GM19324 (cell line): ENCODE results near the gene LRRC61.
A peak's percentile ranks its signal among the peaks of the same experiment; 100 is the strongest.

ENCODE experiments used
- ATAC-seq: cut with Tn5 transposase; IDR thresholded peaks from one replicate; pipeline ENCODE4 v1.9.1; 2021; ENCODE audit warnings: mild to moderate bottlenecking, moderate library complexity; ENCODE audit not compliant: unreplicated experiment, low FRiP score

Gene LRRC61

DNA sequence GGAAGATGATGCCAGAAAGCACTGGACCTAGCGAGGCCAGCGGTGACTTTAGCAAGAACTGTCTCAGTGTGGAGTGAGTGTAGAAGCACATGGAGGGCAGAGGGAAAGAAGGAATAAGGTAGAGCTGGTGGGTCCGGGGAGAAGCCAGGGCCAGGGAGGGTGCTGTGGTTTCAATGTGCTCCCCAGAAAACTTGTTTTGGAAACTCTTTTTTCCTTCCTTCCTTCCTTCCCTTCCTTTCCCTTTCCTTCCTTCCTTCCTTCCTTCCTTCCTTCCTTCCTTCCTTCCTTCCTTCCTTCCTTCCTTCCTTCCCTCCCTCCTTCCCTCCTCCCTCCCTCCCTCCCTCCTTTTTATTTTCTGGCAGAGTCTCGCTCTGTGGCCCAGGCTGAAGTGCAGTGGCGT, 23.8 kb downstream of the LRRC61 start:
- ATAC-seq: no peak

DNA sequence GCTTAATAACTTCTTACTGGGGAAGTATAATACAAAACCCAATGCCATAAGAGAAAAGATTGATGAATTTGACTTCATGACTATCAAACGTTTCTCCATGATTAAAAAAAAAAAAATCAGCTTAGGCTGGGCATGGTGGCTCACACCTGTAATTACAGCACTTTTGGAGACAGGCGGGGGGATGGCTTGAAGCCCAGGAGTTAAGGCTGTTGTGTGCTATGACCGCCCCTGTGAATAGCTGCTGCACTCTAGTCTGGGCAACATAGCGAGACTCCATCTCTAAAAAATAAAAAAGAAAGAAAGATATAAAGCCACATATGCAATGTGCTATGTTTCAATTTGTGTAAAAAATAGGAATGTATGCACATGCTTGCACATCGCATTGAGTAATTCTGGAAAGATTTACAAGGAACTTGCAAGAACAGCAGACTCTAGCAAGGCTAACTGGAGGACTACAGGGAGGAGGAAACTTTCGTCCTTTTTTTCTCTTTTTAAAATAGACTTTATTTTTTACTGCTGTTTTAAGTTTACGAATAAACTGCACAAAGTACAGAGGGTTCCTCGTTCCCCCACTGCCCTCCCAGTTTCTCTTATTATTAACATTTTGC, 28.5 kb downstream of the LRRC61 start:
- ATAC-seq: no peak

DNA sequence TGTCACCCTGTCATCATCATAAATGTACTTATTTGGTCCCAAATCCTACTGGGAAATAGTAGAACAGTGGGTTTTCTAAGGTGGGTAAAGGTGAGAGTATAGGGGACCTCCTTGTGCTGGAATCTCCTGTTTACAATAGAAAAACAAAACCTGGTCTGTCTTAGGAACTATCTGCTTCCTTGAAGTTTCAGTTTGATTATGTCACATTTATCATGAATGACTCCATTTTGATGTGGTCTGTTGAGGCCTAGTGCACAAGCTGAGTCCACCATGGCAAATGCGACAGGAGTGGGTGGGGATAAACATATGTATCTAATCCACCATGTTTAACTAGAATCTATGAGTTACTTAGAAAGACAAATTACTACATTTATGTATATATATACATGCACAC, 32.5 kb downstream of the LRRC61 start:
- ATAC-seq: no peak

GRCh38 chr7:150356265-150356897, 33.2 kb downstream of the LRRC61 start:
- no peak for ATAC-seq

DNA sequence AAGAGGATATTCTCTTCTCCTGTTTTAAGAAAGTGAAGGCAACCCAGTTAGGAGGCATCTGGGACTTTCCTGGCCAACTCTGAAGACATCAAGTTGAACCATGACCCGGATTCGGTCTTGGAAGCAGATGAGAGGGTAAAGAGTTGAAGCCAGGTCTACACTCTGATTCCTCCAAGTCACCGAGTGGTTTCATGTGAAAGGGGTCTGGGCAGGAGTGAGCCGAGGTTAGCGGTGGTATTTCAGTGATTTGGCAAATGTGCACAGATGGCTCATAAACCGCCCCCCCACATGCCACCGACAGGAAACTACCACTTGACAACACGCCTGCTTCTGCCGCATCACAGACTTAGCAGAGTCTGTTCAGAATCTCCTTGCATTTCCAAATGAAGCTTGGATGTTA, 34.1 kb downstream of the LRRC61 start:
- ATAC-seq: no peak

GRCh38 chr7:150357771-150358427, 34.7 kb downstream of the LRRC61 start:
- no peak for ATAC-seq

- no peak for ATAC-seq
Measured at GRCh38 chr7:150358433-150358832, 35.3 kb downstream of the LRRC61 start.

DNA sequence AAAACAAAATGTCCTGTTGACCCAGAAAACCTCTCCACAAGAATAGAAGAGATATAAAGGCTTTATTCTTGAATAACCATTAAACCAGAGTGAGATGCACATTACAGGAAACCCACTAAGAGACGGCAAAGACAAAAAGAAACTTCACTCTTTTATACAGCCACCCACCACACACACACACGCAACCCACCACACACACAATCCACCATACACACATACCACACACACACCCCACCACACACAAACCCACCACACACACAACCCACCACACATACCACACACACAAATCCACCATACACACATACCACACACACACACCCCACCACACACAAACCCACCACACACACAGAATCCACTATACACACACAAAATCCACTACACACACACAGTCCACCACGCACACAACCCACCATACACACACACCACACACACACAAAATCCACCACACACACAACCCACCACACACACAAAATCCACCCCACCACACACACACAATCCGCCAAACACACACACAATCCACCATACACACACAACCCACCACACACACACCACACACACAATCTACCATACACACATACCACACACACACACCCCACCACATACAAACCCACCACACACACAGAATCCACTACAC, 36.0 kb downstream of the LRRC61 start:
- no peak for ATAC-seq

DNA sequence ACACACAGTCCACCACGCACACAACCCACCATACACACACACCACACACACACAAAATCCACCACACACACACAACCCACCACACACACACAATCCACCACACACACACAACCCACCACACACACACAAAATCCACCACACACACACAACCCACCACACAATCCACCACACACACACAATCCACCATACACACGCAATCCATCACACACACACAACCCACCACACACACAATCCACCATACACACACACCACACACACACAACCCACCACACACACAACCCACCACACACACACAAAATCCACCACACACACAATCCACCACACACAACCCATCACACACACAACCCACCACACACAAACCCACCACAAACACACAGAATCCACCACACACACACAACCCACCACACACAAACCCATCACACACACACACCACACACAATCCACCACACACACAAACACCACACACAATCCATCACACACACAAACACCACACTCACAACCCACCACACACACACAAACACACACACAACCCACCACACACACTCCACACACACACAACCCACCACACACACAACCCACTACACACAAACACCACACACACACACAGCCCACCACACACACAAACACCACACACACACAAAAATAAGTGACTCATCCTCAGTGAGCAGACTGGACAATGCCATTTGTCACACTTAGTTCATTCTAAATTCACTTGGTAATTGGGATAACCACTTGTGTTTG, 36.6 kb downstream of the LRRC61 start:
- no peak for ATAC-seq

DNA sequence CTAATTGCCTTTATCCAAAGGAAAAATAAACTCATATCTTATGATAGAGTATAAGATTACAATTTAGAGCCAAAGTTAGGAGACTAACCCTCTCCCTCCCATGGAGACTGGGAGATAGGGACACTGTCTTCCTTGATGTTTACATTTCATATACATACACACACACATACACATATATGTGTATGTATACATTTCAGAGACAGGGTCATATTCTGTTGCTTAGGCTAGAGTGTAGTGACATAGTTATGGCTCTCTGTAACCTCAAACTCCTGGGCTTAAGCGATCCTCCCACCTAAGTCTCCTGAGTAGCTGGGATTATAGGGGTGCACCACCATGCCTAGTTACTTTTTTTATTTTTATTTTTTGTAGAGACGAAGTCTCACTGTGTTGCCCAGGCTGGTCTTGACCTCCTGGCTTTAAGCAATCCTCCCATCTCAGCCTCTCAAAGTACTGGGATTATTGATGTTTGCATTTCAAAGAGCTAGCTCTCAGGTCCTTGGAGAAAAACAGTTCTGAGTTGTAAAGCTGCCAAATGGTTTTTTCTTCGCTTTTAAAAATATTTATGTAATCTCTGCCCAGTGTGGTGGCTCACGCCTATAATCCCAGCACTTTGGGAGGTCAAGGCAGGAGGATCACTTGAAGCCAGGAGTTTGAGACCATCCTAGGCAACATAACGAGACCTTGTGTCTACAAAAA, 37.4 kb downstream of the LRRC61 start:
- no peak for ATAC-seq

DNA sequence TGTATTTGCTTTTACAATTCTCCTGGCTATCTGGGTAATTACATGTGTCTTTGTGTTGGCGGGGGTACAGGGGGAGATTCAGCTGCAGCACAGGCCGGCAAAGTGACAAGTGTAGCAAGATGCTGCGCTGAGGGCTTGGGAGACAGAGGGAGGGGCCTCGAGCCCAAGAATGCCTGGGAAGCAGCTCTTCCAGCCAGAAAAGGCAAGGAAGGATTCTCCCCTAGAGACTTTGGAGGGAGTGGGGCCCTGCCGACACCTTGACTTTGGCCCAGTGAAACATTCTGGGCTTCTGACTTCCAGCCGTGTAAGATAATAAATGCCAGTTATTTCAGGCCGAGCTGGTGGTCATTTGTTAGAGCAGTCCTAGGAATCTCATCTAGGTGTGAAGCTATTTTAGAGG, 38.2 kb downstream of the LRRC61 start:
- no peak for ATAC-seq

DNA sequence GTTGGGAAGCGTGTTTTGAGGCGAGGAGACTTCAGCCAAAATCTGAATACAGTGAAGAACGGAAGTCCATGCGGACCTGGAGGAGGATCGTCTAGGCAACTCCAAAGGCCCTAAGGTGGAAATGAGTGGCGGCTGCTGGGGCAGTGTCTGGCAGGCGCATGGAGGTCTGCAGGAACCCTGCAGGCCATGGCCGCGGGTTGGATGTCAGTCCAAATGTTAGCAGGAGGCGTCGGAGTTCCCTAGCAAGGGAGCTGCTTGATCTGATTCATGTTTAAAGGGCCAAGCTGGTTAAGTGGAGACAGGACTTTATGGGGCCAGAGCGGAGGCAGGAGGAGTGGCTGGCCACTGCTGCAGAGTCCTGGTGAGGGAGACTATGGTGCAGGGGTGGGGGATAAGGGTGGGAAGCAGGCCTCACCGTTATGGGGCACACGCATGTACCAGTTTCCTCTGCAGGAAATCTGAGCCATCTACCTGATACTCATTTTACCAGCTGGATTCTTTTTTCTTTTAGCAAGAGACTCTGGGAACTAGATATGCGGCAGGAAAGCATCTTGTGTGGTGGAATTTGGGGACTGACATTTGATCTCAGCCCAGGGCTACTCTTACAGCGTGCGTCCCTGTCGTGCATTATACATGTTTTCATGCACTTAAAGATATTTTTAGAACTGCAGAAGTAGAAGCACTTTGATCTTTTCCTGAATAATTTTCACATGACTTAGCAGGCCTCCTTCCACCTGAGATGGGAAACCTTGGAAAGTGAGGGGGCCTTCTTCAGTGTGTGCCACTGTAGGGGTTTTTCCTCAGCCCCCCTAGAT, 38.9 kb downstream of the LRRC61 start:
- no peak for ATAC-seq

DNA sequence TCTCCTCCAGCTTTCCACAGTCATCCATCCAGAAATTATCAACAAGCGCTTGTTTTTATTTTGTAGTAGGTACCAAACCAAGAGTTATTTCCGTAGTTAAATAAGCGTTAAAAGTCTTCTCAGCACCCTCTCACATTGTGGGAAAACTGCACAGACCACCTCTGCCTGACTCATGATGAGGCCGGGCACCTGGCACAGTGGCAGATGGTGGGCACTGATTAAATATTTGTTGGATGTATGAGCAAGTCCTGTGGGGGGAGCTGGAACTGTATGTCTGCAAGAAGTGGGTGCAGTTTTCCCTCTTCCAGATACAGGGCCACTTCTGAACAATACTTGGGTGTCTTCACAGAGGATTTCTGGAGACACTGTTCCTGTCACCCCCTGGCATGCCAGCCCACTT, 40.2 kb downstream of the LRRC61 start:
- no peak for ATAC-seq

GRCh38 chr7:150363872-150364271, 40.7 kb downstream of the LRRC61 start:
- no peak for ATAC-seq

DNA sequence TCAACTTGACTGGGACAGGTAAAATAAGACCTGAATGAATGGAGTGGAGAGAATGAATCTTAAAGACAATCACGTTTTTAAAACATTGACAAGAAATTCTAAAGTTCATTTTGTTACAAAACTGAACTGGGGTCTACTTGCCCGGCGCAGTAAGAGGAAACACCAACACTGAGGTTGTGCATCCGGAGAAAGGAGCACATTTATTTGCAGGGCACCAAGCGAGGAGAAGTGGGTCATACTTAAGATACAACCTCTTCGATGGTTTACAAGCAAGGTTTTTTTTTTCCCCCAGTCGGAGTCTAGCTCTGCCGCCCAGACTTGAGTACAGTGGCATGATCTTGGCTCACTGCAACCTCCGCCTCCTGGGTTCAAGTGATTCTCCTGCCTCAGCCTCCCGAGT, 42.0 kb downstream of the LRRC61 start:
- no peak for ATAC-seq

DNA sequence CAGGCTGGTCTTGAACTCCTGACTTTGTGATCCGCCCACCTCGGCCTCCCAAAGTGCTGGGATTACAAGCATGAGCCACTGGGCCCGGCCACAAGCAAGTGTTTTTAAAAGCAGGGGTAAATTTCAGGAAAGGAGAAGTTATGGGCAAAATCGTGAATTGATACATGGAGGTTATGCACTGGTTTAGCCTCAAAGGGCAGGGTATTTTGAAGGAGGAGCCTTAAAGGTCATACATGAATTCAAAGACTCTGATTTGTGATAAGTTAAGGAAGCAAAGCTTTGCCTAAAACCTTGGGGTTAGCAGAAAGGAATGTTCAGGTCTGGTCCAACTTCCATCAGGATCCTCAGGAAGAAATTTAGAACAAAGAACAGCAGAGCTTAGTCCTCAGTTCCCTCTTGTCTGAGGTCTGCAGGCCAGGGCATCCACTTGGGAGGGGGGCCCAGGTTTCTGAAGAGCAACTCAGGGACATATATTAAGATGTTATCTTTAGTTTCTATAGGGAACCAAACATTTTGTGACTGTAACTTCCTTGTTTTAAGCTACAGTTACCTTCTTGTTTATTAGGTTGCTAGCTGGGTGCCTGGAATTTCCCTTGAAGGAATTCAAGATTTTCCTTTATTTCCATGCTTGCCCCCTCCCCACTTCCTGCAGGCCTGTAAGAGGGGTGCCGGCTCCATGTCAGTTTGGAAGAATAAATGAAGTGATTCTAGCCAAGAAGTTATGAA, 42.7 kb downstream of the LRRC61 start:
- ATAC-seq: no peak

GRCh38 chr7:150367677-150368095, 44.5 kb downstream of the LRRC61 start:
- no peak for ATAC-seq

GRCh38 chr7:150368096-150368883, 45.1 kb downstream of the LRRC61 start, which contains the start of gene REPIN1:
Gene REPIN1 (plus strand): TSS chr7:150368822. CDS start chr7:150369712, 890 bp downstream.
- ATAC-seq: peak; percentile 54
